Progenitor cell of endocrine pancreas (in vitro differentiated cells): ENCODE data around the gene TMSB15A. TPM values are rescaled to one million over a fixed set of nuclear protein-coding genes. Genes with fewer than 3 reads are reported as not detected.
"Not testable (repeated sequence)": the region's sequence is repeated elsewhere in the genome, so short reads cannot be mapped to it uniquely, and the experiment has no call there.

Experiments used
- DNase-seq: peaks from one replicate; pipeline ENCODE4 v3.0.0; 2021; ENCODE audit warnings: low spot score; ENCODE audit not compliant: unreplicated experiment
- H3K27ac Mint-ChIP-seq: 2 replicates; pipeline ENCODE4 v1.8.0; 2021; ENCODE audit warnings: mild to moderate bottlenecking, moderate library complexity, mixed read lengths
- H3K27me3 Mint-ChIP-seq: 2 replicates; pipeline ENCODE4 v1.8.0; 2021; ENCODE audit warnings: mixed read lengths
- H3K36me3 Mint-ChIP-seq: 2 replicates; pipeline ENCODE4 v1.8.0; 2022; ENCODE audit warnings: mixed read lengths; ENCODE audit not compliant: insufficient read depth
- H3K4me1 Mint-ChIP-seq: 2 replicates; pipeline ENCODE4 v1.8.0; 2021; ENCODE audit warnings: low read depth, mixed read lengths
- H3K4me3 Mint-ChIP-seq: 2 replicates; pipeline ENCODE4 v1.8.0; 2021; ENCODE audit warnings: low read depth, mild to moderate bottlenecking, moderate library complexity, mixed read lengths
- H3K9me3 Mint-ChIP-seq: 2 replicates; pipeline ENCODE4 v1.8.0; 2021; ENCODE audit warnings: low read depth, mixed read lengths
- total RNA-seq: library from RNA; stranded (reverse); gene quantifications from 2 replicates; pipeline ENCODE4 v1.2.1, GENCODE V29; 2021
- TF ChIP-seq, protein P1 (sequence below): fragments of 200-600 bp; sonication (generic); IDR thresholded peaks from one replicate; pipeline ENCODE4 v1.5.0; 2021; ENCODE audit warnings: antibody characterized with exemption, mild to moderate bottlenecking; ENCODE audit not compliant: unreplicated experiment

Gene TMSB15A
- total RNA-seq, 1 donor from 2014 or later, result 124 TPM

- Mint-ChIP-seq H3K4me1 (no peaks in the 10 kb centered on the region), H3K4me3 (no peak overlapping the region), H3K9me3 (peaks cover 33% of the 10 kb centered on the region), H3K27ac (no peak overlapping the region), H3K27me3 (no peaks in the 10 kb centered on the region), H3K36me3 (no peaks in the 10 kb centered on the region)
- no peak for DNase-seq
- TF ChIP-seq, protein P1, sequence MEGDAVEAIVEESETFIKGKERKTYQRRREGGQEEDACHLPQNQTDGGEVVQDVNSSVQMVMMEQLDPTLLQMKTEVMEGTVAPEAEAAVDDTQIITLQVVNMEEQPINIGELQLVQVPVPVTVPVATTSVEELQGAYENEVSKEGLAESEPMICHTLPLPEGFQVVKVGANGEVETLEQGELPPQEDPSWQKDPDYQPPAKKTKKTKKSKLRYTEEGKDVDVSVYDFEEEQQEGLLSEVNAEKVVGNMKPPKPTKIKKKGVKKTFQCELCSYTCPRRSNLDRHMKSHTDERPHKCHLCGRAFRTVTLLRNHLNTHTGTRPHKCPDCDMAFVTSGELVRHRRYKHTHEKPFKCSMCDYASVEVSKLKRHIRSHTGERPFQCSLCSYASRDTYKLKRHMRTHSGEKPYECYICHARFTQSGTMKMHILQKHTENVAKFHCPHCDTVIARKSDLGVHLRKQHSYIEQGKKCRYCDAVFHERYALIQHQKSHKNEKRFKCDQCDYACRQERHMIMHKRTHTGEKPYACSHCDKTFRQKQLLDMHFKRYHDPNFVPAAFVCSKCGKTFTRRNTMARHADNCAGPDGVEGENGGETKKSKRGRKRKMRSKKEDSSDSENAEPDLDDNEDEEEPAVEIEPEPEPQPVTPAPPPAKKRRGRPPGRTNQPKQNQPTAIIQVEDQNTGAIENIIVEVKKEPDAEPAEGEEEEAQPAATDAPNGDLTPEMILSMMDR, result no peak
These were observed 19.4 kb upstream of the TMSB15A start for GRCh38 chrX:102535958-102536357.

- Mint-ChIP-seq H3K27ac (no peak overlapping the region), H3K36me3 (peaks cover 11% of the 10 kb centered on the region), H3K4me3 (peak overlapping the region; percentile 85), H3K4me1 (peaks cover 14% of the 10 kb centered on the region), H3K9me3 (peaks cover 5% of the 10 kb centered on the region), H3K27me3 (peaks cover 3% of the 10 kb centered on the region)
- DNase-seq, result no peak
- TF ChIP-seq, protein P1, result peak; percentile 27
These were observed 787 bp upstream of the TMSB15A start for GRCh38 chrX:102517326-102517725.

- H3K36me3 Mint-ChIP-seq, result peaks cover 17% of the 10 kb centered on the region
- H3K4me1 Mint-ChIP-seq, result peaks cover 14% of the 10 kb centered on the region
- peaks cover 13% of the 10 kb centered on the region for H3K9me3 Mint-ChIP-seq
- TF ChIP-seq, protein P1, result no peak
- peak overlapping the region; percentile 85 for H3K4me3 Mint-ChIP-seq
- no peak overlapping the region for H3K27ac Mint-ChIP-seq
- H3K27me3 Mint-ChIP-seq, result peaks cover 7% of the 10 kb centered on the region
- DNase-seq, result no peak
These were observed 2.0 kb downstream of the TMSB15A start for GRCh38 chrX:102514536-102514935.

DNA sequence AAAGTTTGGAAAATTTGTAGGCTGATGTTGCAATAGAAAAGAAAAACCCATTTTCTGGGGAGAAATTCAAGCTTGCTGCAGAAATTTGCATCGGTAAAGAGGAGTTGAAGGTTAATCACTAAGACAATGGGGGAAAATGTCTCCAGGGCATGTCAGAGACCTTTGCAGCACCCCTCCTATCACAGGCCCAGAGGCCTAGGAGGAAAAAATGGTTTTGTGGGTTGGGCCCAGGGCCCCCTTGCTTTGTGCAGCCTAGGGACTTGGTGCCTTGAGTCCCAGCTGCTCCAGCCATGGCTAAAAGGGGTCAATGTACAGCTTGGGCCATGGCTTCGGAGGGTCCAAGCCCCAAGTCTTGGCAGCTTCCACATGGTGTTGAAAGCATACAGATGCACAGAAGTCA lies 17.8 kb downstream of the TMSB15A start:
- no peaks in the 10 kb centered on the region for H3K27me3 Mint-ChIP-seq
- H3K27ac Mint-ChIP-seq, result no peak overlapping the region
- TF ChIP-seq, protein P1, result no peak
- peaks cover 23% of the 10 kb centered on the region for H3K9me3 Mint-ChIP-seq
- peaks cover 2% of the 10 kb centered on the region for H3K36me3 Mint-ChIP-seq
- H3K4me1 Mint-ChIP-seq, result no peaks in the 10 kb centered on the region
- DNase-seq, result no peak
- H3K4me3 Mint-ChIP-seq, result no peak overlapping the region

GRCh38 chrX:102491766-102492165 lies 24.8 kb downstream of the TMSB15A start:
- no peak overlapping the region for H3K4me3 Mint-ChIP-seq
- H3K36me3 Mint-ChIP-seq, result no peaks in the 10 kb centered on the region
- DNase-seq, result no peak
- no peaks in the 10 kb centered on the region for H3K27me3 Mint-ChIP-seq
- no peak overlapping the region for H3K27ac Mint-ChIP-seq
- peaks cover 12% of the 10 kb centered on the region for H3K9me3 Mint-ChIP-seq
- TF ChIP-seq, protein P1, result no peak
- no peaks in the 10 kb centered on the region for H3K4me1 Mint-ChIP-seq

DNA sequence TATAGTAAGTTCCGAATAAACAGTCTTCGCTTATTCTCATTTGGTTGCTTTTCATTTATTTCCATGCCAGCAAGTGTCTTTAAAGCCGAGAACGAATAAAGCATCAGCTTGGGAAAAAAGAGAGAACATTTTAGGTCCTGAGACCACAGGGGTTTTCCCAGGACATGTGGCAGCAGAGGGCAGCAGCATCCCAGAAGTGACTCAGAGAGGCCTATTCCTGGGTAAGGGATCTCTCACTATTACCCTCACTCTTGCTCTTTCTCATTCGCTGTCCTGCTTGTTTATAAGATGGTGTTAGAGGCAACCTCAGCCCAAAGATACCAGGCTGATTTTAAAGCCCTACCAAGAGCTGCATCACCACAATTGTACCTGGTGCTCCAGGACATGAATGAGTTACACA lies 37.8 kb downstream of the TMSB15A start:
- not testable (repeated sequence) for H3K4me1 Mint-ChIP-seq, H3K27me3 Mint-ChIP-seq, H3K27ac Mint-ChIP-seq, H3K4me3 Mint-ChIP-seq, H3K9me3 Mint-ChIP-seq, DNase-seq, H3K36me3 Mint-ChIP-seq

DNA sequence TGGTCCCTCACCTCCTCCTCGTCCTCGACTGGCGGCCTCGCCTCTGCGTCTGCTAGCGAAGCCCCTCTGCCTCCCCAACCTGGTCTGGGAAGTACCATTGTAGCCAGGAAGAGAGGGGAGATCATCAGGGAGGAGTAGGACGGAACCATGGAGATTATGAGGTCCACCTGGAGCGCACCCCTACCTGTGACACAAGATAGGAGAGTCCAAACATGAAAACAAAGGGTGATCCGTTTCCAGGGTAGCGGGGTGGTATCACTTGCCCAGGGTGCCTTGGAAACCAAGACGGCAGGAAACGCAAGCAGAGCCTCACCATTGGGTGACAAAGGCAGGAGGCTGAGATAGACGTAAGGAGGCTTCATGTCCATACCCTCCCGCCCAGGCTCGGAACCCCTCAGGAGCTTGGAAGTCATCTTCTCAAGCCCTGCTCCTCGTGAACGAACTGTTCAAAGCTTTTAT lies 44.7 kb downstream of the TMSB15A start, which contains the start of gene TCP11X2:
TSS of gene TCP11X2 (minus strand) at position 51 of the 459 bp plus-strand sequence.
- not testable (repeated sequence) for H3K27ac Mint-ChIP-seq, DNase-seq, H3K4me3 Mint-ChIP-seq, H3K4me1 Mint-ChIP-seq, H3K9me3 Mint-ChIP-seq, H3K36me3 Mint-ChIP-seq, H3K27me3 Mint-ChIP-seq

GRCh38 chrX:102470215-102470614 lies 46.3 kb downstream of the TMSB15A start:
- not testable (repeated sequence) for H3K36me3 Mint-ChIP-seq, H3K4me3 Mint-ChIP-seq, H3K9me3 Mint-ChIP-seq, H3K27me3 Mint-ChIP-seq, H3K27ac Mint-ChIP-seq, H3K4me1 Mint-ChIP-seq, DNase-seq
